PC-3 (cell line): ENCODE measurements around the gene SMIM36. TPM values are rescaled to one million over a fixed set of nuclear protein-coding genes. Genes with fewer than 3 reads are reported as not detected.

Experiments
- ATAC-seq: fragments of 200-7000 bp; cut with Tn5 transposase; 2 replicates; pipeline ENCODE4 v1.9.1; 2020; ENCODE audit warnings: mild to moderate bottlenecking, moderate library complexity
- Bru-seq: library from RNA; stranded (reverse); fragments of 400-500 nt; gene quantifications from one replicate; lab custom pipeline; 2021; lab: Mats Ljungman, UMichigan
- BruChase-seq, 2 experiments: library from RNA; stranded (reverse); fragments of 400-500 nt; gene quantifications; one replicate each; lab custom pipeline; 2021; lab: Mats Ljungman, UMichigan
- BruUV-seq: library from RNA; stranded (reverse); fragments of 400-500 nt; replicated peaks from 2 replicates; lab custom pipeline; 2021; lab: Mats Ljungman, UMichigan
- CTCF ChIA-PET: fragments of 300-600 bp; sonication (Branson Sonifier 250); formaldehyde crosslinking; loops from one replicate; lab custom pipeline; 2022; ENCODE audit warnings: antibody characterized with exemption; lab: Charles Lee
- POLR2A ChIA-PET: fragments of 300-600 bp; sonication (Branson Sonifier 250); formaldehyde crosslinking; loops from one replicate; lab custom pipeline; 2022; ENCODE audit warnings: antibody characterized with exemption; ENCODE audit not compliant: unreplicated experiment; lab: Charles Lee
- DNase-seq: peaks from one replicate; pipeline ENCODE4 v3.0.0-alpha.2; 2015
- H2AFZ ChIP-seq: fragments of 300-600 bp; sonication (generic); 2 replicates; pipeline ENCODE4 v1.6.0; 2016; ENCODE audit warnings: antibody characterized with exemption, low read length
- H3F3A ChIP-seq: fragments of 300-600 bp; sonication (generic); one replicate; pipeline ENCODE4 v1.6.0; 2017; ENCODE audit warnings: antibody characterized with exemption, low read length, control low read depth, mild to moderate bottlenecking; ENCODE audit not compliant: unreplicated experiment
- H3K27ac ChIP-seq: fragments of 300-600 bp; sonication (generic); 2 replicates; pipeline ENCODE4 v1.5.1; 2016; ENCODE audit warnings: mild to moderate bottlenecking, low read length
- H3K27me3 ChIP-seq: fragments of 300-600 bp; sonication (generic); 2 replicates; pipeline ENCODE4 v1.6.1; 2016; ENCODE audit warnings: low read length, mixed read lengths
- H3K36me3 ChIP-seq: fragments of 300-600 bp; sonication (generic); 2 replicates; pipeline ENCODE4 v1.6.1; 2016; ENCODE audit warnings: low read depth, mixed run types, low read length, mixed read lengths
- H3K4me1 ChIP-seq: fragments of 300-600 bp; sonication (generic); 2 replicates; pipeline ENCODE4 v1.5.1; 2016; ENCODE audit warnings: low read length; ENCODE audit not compliant: insufficient read depth
- H3K4me2 ChIP-seq: fragments of 300-600 bp; sonication (generic); 2 replicates; pipeline ENCODE4 v1.6.0; 2016; ENCODE audit warnings: low read length
- H3K4me3 ChIP-seq: fragments of 300-600 bp; sonication (generic); 2 replicates; pipeline ENCODE4 v1.5.1; 2016; ENCODE audit warnings: mild to moderate bottlenecking, low read length, mixed read lengths
- H3K79me2 ChIP-seq: fragments of 300-600 bp; sonication (generic); 2 replicates; pipeline ENCODE4 v1.6.1; 2017; ENCODE audit warnings: low read length, mixed read lengths
- H3K9ac ChIP-seq: fragments of 300-600 bp; sonication (generic); 2 replicates; pipeline ENCODE4 v1.6.0; 2016; ENCODE audit warnings: mild to moderate bottlenecking, low read length
- H3K9me2 ChIP-seq: fragments of 300-600 bp; sonication (generic); replicated peaks from 2 replicates; pipeline ENCODE4 v1.6.1; 2016; ENCODE audit warnings: mixed run types, low read length, mixed read lengths
- H3K9me3 ChIP-seq: fragments of 300-600 bp; sonication (generic); 2 replicates; pipeline ENCODE4 v1.6.1; 2016; ENCODE audit warnings: low read length, mixed read lengths
- H4K20me1 ChIP-seq: fragments of 300-600 bp; sonication (generic); 2 replicates; pipeline ENCODE4 v1.6.1; 2016; ENCODE audit warnings: low read length, mixed read lengths
- EZH2 ChIP-seq: fragments of 300-600 bp; sonication (generic); IDR thresholded peaks from one replicate; pipeline ENCODE4 v1.6.1; 2017; ENCODE audit warnings: antibody characterized with exemption, mild to moderate bottlenecking, low read length; ENCODE audit not compliant: unreplicated experiment
- EZH2phosphoT487 ChIP-seq: fragments of 300-600 bp; sonication (generic); IDR thresholded peaks from 2 replicates; pipeline ENCODE4 v1.6.1; 2018; ENCODE audit warnings: mild to moderate bottlenecking, antibody characterized with exemption, low read length, borderline replicate concordance
- intact Hi-C: fragments of 100-400 bp; cut with micrococcal nuclease; formaldehyde crosslinking; loops from 2 replicates; pipeline ENCODE4 v1.9.0; 2023
- long read RNA-seq: library from polyadenylated mRNA; unstranded; transcript quantifications from one replicate; pipeline ENCODE4 v2.0.0, GENCODE V29; 2021; ENCODE audit not compliant: unreplicated experiment
- total RNA-seq: library from RNA; depleted of rRNA; stranded (reverse); fragments of >200 nt; gene quantifications from 2 replicates; pipeline ENCODE4 v1.2.3, GENCODE V29; 2014; rRNA removed
- TF ChIP-seq, protein P1 (sequence below): fragments of 300-600 bp; sonication (generic); conservative IDR thresholded peaks from 2 replicates; pipeline ENCODE4 v1.5.1; 2017; ENCODE audit warnings: antibody characterized with exemption, low read depth, mild to moderate bottlenecking, low read length

SMIM36 gene
- total RNA-seq (not detected in 2 replicates), Bru-seq, nascent RNA (percentile 17 among the genes with signal in this experiment), BruChase-seq, experiment 1, labeled RNA remaining after a 6-hour chase (percentile 11 among the genes with signal in this experiment), BruChase-seq, experiment 2, labeled RNA remaining after a 2-hour chase (percentile 13 among the genes with signal in this experiment)
- long read RNA-seq, partial matches to known transcripts, result 0 of 1 reads
- long read RNA-seq, other reads (novel, unspliced or antisense), result 1 of 1 reads

DNA sequence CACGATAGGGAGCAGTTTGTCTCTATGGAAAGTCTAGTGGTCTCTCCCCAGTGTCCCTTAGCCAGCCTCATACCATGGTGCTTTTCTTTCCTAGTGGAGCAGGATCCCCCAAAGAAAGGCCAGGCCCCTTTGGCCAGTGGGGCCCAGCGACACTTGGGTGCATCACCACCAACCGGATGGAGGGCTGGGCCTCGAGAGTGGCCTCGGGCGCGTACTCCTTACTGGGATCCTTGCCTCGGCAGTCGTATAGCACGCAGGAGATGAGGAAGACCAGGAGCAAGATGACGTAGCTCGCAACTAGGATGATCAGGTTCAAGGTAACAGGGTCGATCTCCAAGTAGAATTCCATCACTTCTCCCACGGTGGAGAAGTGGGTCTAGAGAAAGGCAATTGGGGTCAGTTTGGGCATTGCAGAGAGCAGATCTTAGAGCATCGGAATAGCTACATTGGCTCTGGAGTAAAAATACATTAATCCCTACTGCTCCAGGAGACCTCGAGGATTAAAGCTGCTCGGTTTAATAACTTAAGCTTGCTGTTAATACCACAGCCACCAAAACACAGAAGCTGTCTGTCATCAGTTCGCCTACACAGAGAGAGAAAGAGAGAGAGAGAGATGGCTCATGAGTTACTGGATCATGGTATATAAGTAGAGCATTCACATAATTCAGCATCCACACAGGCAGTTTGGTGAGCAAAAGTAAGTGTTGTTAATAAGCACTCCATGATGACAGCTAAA is at the start of gene SMIM36:
Gene SMIM36 (minus strand): TSS at position 467 of the 736 bp plus-strand sequence.
- no peak within 1 kb of the TSS for H3K4me3 ChIP-seq
- DNase-seq (no peak), ATAC-seq (no peak)
- no peak within 1 kb of the TSS for H2AFZ ChIP-seq
- no peak within 1 kb of the TSS for H3K27ac ChIP-seq
- ChIA-PET POLR2A (no interaction called here), CTCF (no interaction called here)
- no peaks in the 10 kb centered on the region for H3F3A ChIP-seq
- no peak within 1 kb of the TSS for H3K9ac ChIP-seq
- H4K20me1 ChIP-seq, result no peaks in the 10 kb centered on the region
- no peak within 1 kb of the TSS for H3K4me2 ChIP-seq
- no peaks in the 10 kb centered on the region for H3K79me2 ChIP-seq
- no peaks in the 10 kb centered on the region for H3K4me1 ChIP-seq
- TF ChIP-seq EZH2phosphoT487, result no peak
- TF ChIP-seq, protein P1, sequence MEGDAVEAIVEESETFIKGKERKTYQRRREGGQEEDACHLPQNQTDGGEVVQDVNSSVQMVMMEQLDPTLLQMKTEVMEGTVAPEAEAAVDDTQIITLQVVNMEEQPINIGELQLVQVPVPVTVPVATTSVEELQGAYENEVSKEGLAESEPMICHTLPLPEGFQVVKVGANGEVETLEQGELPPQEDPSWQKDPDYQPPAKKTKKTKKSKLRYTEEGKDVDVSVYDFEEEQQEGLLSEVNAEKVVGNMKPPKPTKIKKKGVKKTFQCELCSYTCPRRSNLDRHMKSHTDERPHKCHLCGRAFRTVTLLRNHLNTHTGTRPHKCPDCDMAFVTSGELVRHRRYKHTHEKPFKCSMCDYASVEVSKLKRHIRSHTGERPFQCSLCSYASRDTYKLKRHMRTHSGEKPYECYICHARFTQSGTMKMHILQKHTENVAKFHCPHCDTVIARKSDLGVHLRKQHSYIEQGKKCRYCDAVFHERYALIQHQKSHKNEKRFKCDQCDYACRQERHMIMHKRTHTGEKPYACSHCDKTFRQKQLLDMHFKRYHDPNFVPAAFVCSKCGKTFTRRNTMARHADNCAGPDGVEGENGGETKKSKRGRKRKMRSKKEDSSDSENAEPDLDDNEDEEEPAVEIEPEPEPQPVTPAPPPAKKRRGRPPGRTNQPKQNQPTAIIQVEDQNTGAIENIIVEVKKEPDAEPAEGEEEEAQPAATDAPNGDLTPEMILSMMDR, result no peak
- TF ChIP-seq EZH2, result no peak
- H3K27me3 ChIP-seq, result no peaks in the 10 kb centered on the region
- H3K36me3 ChIP-seq, result no peaks in the 10 kb centered on the region
- no peaks in the 10 kb centered on the region for H3K9me3 ChIP-seq
- H3K9me2 ChIP-seq, result no peaks in the 10 kb centered on the region
- intact Hi-C loops, result loop anchor here (5.0 to 10.0 kb wide), 3 partner anchors 54 to 519 kb away; no protein-coding TSS in a partner anchor
- no TSS peak for BruUV-seq

DNA sequence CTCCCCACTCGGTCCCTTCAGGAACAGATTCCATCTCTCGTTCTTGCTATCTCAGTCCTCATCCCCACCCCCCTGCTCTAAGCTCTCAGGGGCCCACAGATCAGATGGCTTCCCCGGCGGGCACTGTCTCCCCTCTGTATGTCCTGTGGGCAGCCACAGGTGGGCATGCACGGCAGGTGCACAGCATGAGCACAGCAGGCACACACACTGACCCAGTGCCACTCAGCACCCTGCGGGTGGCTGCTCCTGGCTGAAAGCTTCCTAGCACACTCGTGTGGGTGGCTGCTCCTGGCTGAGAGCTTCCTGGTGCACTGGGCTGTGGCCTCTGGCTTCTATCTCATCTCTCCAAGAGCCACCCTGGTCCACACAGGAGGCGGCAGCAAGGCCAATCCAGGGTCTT is 44.5 kb upstream of the SMIM36 start:
- no peak overlapping the region for H3K27ac ChIP-seq
- no peaks in the 10 kb centered on the region for H3K9me2 ChIP-seq
- ATAC-seq (no peak), DNase-seq (no peak)
- intact Hi-C loops, result no loop called here
- no peak overlapping the region for H3K4me3 ChIP-seq
- ChIA-PET POLR2A (no interaction called here), CTCF (no interaction called here)
- TF ChIP-seq EZH2phosphoT487, result no peak
- TF ChIP-seq, protein P1, result no peak
- no peak for TF ChIP-seq EZH2
- no peaks in the 10 kb centered on the region for H3K9me3 ChIP-seq
- no peaks in the 10 kb centered on the region for H3K4me1 ChIP-seq
- H3K79me2 ChIP-seq, result no peaks in the 10 kb centered on the region
- no peak overlapping the region for H3K4me2 ChIP-seq
- no peak overlapping the region for H2AFZ ChIP-seq
- H3K9ac ChIP-seq, result no peak overlapping the region
- H3F3A ChIP-seq, result no peaks in the 10 kb centered on the region
- no peaks in the 10 kb centered on the region for H4K20me1 ChIP-seq
- H3K27me3 ChIP-seq, result peaks cover 52% of the 10 kb centered on the region
- BruUV-seq, result no TSS peak
- H3K36me3 ChIP-seq, result no peaks in the 10 kb centered on the region

DNA sequence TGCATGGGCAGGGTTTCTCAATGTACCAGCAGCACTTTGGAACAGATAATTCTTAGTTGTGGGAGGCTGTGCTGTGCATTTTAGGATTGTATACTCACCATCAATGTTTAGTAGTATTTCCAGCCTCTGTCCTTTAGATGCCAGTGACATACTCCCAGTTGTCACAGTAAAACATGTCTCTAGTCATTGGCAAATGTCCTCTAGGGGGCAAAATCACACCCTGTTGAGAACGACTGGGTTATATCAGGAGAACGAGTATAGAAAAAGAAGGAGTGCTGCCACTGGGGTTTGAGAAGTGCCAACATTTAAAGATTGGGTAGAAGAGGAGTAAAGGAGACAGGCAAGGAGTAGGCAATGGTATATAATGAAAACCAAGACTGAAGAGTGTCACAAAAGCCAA is 37.9 kb upstream of the SMIM36 start:
- peak; percentile 68 for DNase-seq
- Histone ChIP-seq H3K4me3 (no peak overlapping the region), H3K9me3 (no peaks in the 10 kb centered on the region), H3K4me2 (no peak overlapping the region), H3K9me2 (no peaks in the 10 kb centered on the region), H3K27me3 (peaks cover 56% of the 10 kb centered on the region), H3K9ac (no peak overlapping the region), H3K27ac (no peak overlapping the region), H4K20me1 (no peaks in the 10 kb centered on the region), H3K79me2 (no peaks in the 10 kb centered on the region), H3K4me1 (no peaks in the 10 kb centered on the region), H3F3A (no peaks in the 10 kb centered on the region), H3K36me3 (no peaks in the 10 kb centered on the region), H2AFZ (no peak overlapping the region)
- TF ChIP-seq, protein P1, result peak; percentile 80
- TF ChIP-seq EZH2, result no peak
- peak; percentile 82 for ATAC-seq
- no TSS peak for BruUV-seq
- intact Hi-C loops, result loop anchor here (1.0 kb wide), 1 partner anchor 36 kb away; no protein-coding TSS in a partner anchor
- CTCF ChIA-PET, result no interaction called here
- POLR2A ChIA-PET, result no interaction called here
